Effector memory CD4-positive, alpha-beta T cell (primary cell): ENCODE measurements around the gene PDSS2.
"Not testable (repeated sequence)": the region's sequence is repeated elsewhere in the genome, so short reads cannot be mapped to it uniquely, and the experiment has no call there.

Experiments
- DNase-seq, 3 donors: peaks; one replicate each; pipeline ENCODE4 v3.0.0-alpha.2; 2020
- H3K27ac ChIP-seq: 2 replicates; pipeline ENCODE4 v1.7.0; 2013; ENCODE audit warnings: mild to moderate bottlenecking, low read length, moderate library complexity; ENCODE audit not compliant: insufficient read depth, poor library complexity, severe bottlenecking
- H3K27me3 ChIP-seq: replicated peaks from 2 replicates; pipeline ENCODE4 v1.7.0; 2013; ENCODE audit warnings: mild to moderate bottlenecking, low read length; ENCODE audit not compliant: insufficient read depth, control insufficient read depth, poor library complexity, severe bottlenecking
- H3K36me3 ChIP-seq: 2 replicates; pipeline ENCODE4 v1.7.0; 2013; ENCODE audit warnings: mild to moderate bottlenecking, low read length, moderate library complexity; ENCODE audit not compliant: control insufficient read depth, insufficient read depth
- H3K4me1 ChIP-seq: 2 replicates; pipeline ENCODE4 v1.7.0; 2013; ENCODE audit warnings: low read length, mild to moderate bottlenecking; ENCODE audit not compliant: control insufficient read depth, insufficient read depth, poor library complexity, severe bottlenecking
- H3K4me3 ChIP-seq: 2 replicates; pipeline ENCODE4 v1.7.0; 2013; ENCODE audit warnings: low read length, low read depth, mild to moderate bottlenecking; ENCODE audit not compliant: insufficient read depth, poor library complexity, severe bottlenecking
- H3K9me3 ChIP-seq: 2 replicates; pipeline ENCODE4 v1.7.0; 2013; ENCODE audit warnings: mild to moderate bottlenecking, low read length, moderate library complexity; ENCODE audit not compliant: control insufficient read depth

The PDSS2 gene

DNA sequence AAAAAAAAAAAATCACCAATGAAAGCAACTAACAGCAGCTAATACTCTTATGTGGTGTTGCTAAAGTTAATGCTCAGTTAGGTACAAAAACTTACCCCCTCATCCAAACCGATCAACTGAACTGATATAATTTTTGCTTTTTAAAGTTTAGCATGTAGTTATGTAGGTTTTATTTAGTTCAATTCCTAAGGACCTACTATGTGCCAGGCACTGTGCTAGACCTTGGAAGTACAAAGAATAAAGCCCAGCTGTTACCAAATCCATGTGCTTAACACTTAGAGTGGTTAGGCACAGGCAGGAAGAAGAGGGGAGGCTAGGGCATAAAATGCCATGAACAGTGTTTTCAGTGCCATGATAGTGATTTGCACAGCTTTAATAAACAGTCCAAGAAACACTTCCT, 85.1 kb downstream of the PDSS2 start:
- Histone ChIP-seq H3K27ac (no peak overlapping the region), H3K27me3 (no peaks in the 10 kb centered on the region), H3K9me3 (no peaks in the 10 kb centered on the region), H3K4me3 (no peak overlapping the region), H3K36me3 (no peaks in the 10 kb centered on the region), H3K4me1 (no peaks in the 10 kb centered on the region)
- no peak for DNase-seq

DNA sequence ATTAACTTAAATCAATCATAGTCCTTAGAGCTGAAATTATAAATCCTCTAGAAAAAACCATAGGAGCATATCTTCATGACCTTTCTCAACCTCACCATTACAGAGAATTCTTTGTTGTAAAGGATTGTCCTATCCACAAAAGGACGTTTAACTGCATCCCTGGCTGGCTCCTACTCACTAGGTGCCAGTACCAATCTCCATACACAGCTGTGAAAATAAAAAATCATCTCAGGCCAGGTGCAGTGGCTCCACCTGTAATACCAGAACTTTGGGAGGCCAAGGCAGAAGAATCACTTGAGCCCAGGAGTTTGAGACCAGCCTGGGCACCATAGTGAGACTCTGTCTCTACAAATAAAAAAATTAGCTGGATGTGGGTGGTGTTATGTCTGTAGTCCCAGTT, 89.9 kb downstream of the PDSS2 start:
- no peaks in the 10 kb centered on the region for H3K9me3 ChIP-seq
- no peak for DNase-seq
- no peak overlapping the region for H3K4me3 ChIP-seq

DNA sequence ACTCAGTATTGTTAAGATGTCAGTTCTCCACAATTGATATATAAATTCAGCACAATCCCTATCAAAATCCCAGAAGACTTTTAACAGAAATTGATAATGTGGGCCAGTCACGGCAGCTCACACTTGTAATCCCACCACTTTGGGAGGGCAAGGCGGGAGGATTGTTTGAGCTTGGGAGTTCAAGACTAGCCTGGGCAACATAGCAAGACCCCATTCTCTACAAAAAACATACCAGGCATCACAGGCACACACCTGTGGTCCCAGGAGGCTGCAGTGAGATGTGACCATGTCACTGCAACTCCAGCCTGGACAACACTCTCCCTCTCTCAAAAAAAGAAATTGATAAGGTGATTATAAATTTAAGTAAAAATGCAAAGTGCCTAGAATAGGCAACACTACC, 90.9 kb downstream of the PDSS2 start:
- Histone ChIP-seq H3K4me3 (no peak overlapping the region), H3K9me3 (no peaks in the 10 kb centered on the region), H3K36me3 (peaks cover under 1% of the 10 kb centered on the region), H3K27me3 (no peaks in the 10 kb centered on the region), H3K27ac (no peak overlapping the region), H3K4me1 (no peaks in the 10 kb centered on the region)
- DNase-seq: no peak

More for the DNA sequence above, 89.9 kb downstream of the PDSS2 start:
- no peaks in the 10 kb centered on the region for H3K36me3 ChIP-seq
- no peaks in the 10 kb centered on the region for H3K4me1 ChIP-seq
- H3K27ac ChIP-seq: no peak overlapping the region
- H3K27me3 ChIP-seq: no peaks in the 10 kb centered on the region

DNA sequence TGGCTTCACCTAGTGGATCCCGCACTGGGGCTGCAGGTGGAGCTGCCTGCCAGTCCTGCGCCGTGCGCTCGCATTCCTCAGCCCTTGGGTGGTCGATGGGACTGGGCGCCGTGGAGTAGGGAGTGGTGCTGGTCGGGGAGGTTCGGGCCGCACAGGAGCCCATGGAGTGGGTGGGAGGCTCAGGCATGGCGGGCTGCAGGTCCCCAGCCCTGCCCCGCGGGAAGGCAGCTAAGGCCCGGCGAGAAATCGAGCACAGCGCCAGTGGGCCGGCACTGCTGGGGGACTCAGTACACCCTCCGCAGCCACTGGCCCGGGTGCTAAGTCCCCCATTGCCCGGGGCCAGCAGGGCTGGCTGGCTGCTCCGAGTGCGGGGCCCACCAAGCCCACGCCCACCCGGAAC, 95.2 kb downstream of the PDSS2 start:
- not testable (repeated sequence) for H3K4me1 ChIP-seq

DNA sequence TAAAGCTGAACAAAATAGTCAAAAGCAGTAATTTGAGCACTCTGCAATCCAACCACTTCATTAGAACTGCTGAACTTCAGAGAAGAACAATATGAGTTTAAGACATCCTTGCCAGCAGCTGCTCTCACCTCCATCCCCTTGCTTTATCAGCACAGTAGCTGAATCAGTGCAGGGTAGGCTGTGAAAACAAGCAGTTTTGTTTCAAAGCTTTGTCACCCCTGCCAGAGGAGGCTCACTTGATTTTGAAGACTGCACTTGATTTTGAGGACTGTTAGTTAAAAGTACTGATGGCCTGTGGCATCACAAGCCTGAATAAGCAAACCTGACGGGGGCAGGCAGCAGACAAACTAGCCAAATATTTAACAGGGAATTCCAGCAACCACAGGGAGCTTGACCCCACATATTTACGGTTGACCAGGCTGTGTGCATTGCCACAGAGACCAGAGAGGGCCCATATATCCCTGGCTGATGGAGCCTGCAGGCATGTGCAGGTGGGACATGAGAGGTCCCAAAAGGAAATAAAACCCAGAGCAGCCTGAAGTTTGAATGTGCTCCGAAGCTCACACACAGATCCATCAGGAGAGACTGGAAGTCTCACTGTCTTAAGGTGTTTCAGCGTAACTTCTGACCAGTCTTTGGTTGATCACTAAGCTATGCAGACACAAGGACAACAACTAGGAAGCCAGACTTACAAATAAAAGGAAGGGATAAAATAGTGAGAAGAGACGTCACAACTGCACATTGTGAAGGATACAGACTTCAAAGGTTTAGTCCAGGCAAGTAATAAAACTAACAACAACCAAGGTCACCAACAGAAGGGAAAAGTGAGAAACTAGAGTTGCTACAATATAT, 97.4 kb downstream of the PDSS2 start:
- Histone ChIP-seq H3K27me3 (no peaks in the 10 kb centered on the region), H3K4me1 (no peaks in the 10 kb centered on the region), H3K4me3 (no peak overlapping the region), H3K9me3 (no peaks in the 10 kb centered on the region), H3K27ac (no peak overlapping the region), H3K36me3 (peaks cover 9% of the 10 kb centered on the region)
- no peak for DNase-seq

More for the DNA sequence above, 95.2 kb downstream of the PDSS2 start:
- not testable (repeated sequence) for H3K27me3 ChIP-seq, H3K36me3 ChIP-seq, H3K4me3 ChIP-seq, H3K9me3 ChIP-seq, DNase-seq, H3K27ac ChIP-seq

DNA sequence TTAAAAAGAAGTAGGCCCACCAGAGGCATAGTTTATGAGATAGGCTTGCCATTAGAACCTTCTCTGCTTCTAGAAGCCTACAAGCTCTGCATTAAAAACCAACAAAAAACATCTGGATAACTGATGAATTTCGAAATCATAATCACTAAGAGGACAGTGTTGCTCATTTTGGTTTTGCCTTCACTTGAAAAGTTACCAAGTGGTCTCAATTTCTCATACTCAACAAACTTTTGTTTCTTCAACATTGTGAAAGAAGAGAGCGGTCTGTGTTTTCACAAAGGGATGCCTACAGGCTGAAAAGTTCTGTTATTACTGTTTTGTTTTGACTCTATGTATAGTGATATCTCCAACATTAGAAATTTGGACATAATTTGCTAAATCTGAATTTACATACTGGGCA, 98.9 kb downstream of the PDSS2 start:
- DNase-seq: no peak
- no peaks in the 10 kb centered on the region for H3K27me3 ChIP-seq
- no peaks in the 10 kb centered on the region for H3K9me3 ChIP-seq
- peaks cover 9% of the 10 kb centered on the region for H3K36me3 ChIP-seq
- no peaks in the 10 kb centered on the region for H3K4me1 ChIP-seq
- H3K27ac ChIP-seq: no peak overlapping the region
- H3K4me3 ChIP-seq: no peak overlapping the region

DNA sequence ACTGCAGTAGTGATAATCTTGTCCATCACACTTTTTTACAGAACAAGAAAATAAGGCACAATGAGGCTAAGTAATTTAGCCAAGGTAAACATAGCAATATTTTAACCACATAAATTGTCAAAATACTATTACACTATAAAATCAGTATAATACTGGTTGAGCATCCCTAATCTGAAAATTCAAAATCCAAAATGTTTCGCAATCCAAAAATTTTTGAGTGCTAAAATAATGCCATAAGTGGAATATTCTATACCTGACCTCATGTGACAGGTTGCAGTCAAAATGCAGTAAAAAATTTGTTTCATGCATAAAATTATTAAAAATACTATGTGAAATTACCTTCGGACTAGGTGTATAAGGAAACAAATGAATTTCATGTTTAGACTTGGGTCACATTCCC, 101.5 kb downstream of the PDSS2 start:
- no peaks in the 10 kb centered on the region for H3K27me3 ChIP-seq
- no peak overlapping the region for H3K27ac ChIP-seq
- DNase-seq: no peak
- no peak overlapping the region for H3K4me3 ChIP-seq
- H3K36me3 ChIP-seq: peaks cover 2% of the 10 kb centered on the region
- no peaks in the 10 kb centered on the region for H3K4me1 ChIP-seq
- H3K9me3 ChIP-seq: no peaks in the 10 kb centered on the region

DNA sequence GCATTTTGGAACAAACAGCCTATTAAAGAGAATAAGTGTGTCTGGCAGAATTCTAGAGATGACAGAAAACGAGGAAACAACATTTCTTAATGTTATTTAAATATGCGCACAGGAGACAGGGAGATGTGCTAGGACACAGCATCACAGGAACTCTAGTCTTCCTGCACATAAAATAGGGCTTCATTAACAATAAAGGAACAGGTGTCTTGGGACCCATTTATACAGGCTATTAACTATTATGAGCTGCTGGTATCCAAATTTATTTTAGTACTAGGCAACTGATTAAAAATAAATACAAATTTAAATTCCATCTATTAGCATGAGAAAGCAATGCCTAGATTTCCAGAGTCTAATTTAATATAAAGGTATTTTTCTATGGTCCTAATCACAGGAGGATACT, 102.3 kb downstream of the PDSS2 start:
- Histone ChIP-seq H3K36me3 (no peaks in the 10 kb centered on the region), H3K4me3 (no peak overlapping the region), H3K27ac (no peak overlapping the region), H3K9me3 (no peaks in the 10 kb centered on the region), H3K4me1 (no peaks in the 10 kb centered on the region), H3K27me3 (no peaks in the 10 kb centered on the region)
- no peak for DNase-seq

DNA sequence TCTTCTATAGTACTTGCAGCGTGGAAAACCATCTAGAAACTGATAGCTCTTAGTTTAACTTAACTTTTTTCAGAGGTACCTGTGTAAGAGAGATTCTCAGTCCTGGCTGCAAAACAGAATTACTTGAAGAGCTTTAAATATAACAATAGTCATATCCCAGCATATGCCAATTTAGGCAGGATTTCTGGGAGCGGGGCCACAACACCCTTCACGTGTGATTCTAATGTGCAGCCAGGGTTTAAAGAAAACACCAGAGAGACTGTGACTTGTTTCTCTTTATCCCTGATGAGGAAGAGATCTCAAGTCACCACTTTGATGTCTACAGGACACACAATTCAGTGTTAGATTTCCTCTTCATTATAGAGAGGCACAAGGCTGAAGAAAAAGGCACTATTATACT, 103.7 kb downstream of the PDSS2 start:
- H3K9me3 ChIP-seq: no peaks in the 10 kb centered on the region
- DNase-seq: no peak
- H3K27me3 ChIP-seq: no peaks in the 10 kb centered on the region
- H3K4me3 ChIP-seq: no peak overlapping the region
- H3K27ac ChIP-seq: no peak overlapping the region
- H3K36me3 ChIP-seq: no peaks in the 10 kb centered on the region
- H3K4me1 ChIP-seq: no peaks in the 10 kb centered on the region

DNA sequence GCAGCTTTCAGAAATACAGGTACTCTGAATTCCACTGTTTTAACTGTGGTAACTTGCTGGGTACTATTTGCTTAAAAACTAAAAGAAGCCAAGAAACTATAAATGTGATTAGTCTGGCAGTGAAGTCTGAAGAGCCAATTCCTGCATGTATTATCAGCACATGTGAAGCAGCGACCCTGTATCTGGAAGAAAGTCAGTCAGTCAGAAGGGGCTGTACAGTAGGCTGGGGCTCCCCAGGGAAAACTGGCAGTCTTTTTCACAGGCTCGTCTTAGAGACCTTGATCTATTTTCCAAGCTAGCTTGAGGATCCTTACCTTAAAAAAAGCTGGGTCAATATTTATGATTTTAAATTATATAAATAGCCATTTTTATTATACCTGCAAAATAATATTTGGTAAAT, 104.9 kb downstream of the PDSS2 start:
- H3K4me1 ChIP-seq: no peaks in the 10 kb centered on the region
- no peaks in the 10 kb centered on the region for H3K9me3 ChIP-seq
- no peaks in the 10 kb centered on the region for H3K36me3 ChIP-seq
- H3K27ac ChIP-seq: no peak overlapping the region
- no peaks in the 10 kb centered on the region for H3K27me3 ChIP-seq
- no peak for DNase-seq
- H3K4me3 ChIP-seq: no peak overlapping the region
